Gastrocnemius medialis (tissue), 4 donors: Measurements from ENCODE around the gene PHF1. TPM values are rescaled to one million over a fixed set of nuclear protein-coding genes. Genes with fewer than 3 reads are reported as not detected.

Experiments
- ATAC-seq, 2 donors: fragments of 150-250 bp; one replicate each; pipeline ENCODE4 v1.9.1; 2016
- DNase-seq, 2 donors: peaks; one replicate each; pipeline ENCODE4 v3.0.0-alpha.2; 2019
- H3K27ac ChIP-seq, 4 donors: fragments of 200-600 bp; sonication (generic); 1 replicate in 1 of 4; 2 replicates in 3 of 4; pipeline ENCODE4 v1.5.1; 2016 to 2018; ENCODE audit warnings: mild to moderate bottlenecking in 2 of 4, moderate library complexity in 1 of 4
- H3K27me3 ChIP-seq, 3 donors: fragments of 200-600 bp; sonication (generic) in 2 of 3; 1 replicate in 1 of 3; 2 replicates in 2 of 3; pipeline versions ENCODE4 v1.5.1 to v1.6.0; 2016 to 2019; ENCODE audit warnings: mild to moderate bottlenecking in 1 of 3, moderate library complexity in 1 of 3
- H3K36me3 ChIP-seq, 2 donors: fragments of 200-600 bp; sonication (generic) in 1 of 2; one replicate each; pipeline ENCODE4 v1.5.1; 2017 to 2018
- H3K4me1 ChIP-seq, 2 donors: fragments of 200-600 bp; sonication (generic) in 1 of 2; one replicate each; pipeline ENCODE4 v1.5.1; 2016 to 2017; ENCODE audit warnings: mild to moderate bottlenecking in 2 of 2
- H3K4me3 ChIP-seq, 4 donors: fragments of 200-600 bp; sonication (generic) in 3 of 4; 1 replicate in 1 of 4; 2 replicates in 3 of 4; pipeline ENCODE4 v1.5.1; 2016 to 2019; ENCODE audit warnings: mild to moderate bottlenecking in 2 of 4
- H3K9me3 ChIP-seq, 3 donors: fragments of 200-600 bp; sonication (generic) in 2 of 3; 1 replicate in 1 of 3; 2 replicates in 2 of 3; pipeline ENCODE4 v1.5.1; 2016 to 2019
- CTCF ChIP-seq, 5 experiments: fragments of 450-650 bp in 3 of 5; fragments of 200-600 bp in 2 of 5; sonication (generic) in 2 of 5; IDR thresholded peaks in 4 of 5; conservative IDR thresholded peaks in 1 of 5; 1 replicate in 4 of 5; 2 replicates in 1 of 5; pipeline ENCODE4 v1.5.1; 2016 to 2019; ENCODE audit warnings: antibody characterized with exemption in 5 of 5, mild to moderate bottlenecking in 3 of 5, moderate library complexity in 3 of 5
- POLR2A ChIP-seq, 2 donors: fragments of 450-650 bp; IDR thresholded peaks; one replicate each; pipeline ENCODE4 v1.6.1; 2017; ENCODE audit warnings: antibody characterized with exemption in 2 of 2, mild to moderate bottlenecking in 2 of 2, moderate library complexity in 2 of 2
- in situ Hi-C, 4 donors: fragments of 200-750 bp; cut with MboI; loops; one replicate each; pipeline versions ENCODE4 v1.15.0 to v1.8.0; 2017; ENCODE audit warnings: low sequenced_read_pairs in 4 of 4
- intact Hi-C: fragments of 100-400 bp; cut with DNase I; formaldehyde crosslinking; loops from one replicate; pipeline ENCODE4 v1.15.1; 2023; ENCODE audit warnings: low total_unique reads
- microRNA-seq, 2 donors: library from miRNA; unstranded; fragments of <30 nt; microRNA quantifications; one replicate each; pipeline ENCODE4, GENCODE V29; 2016; ENCODE audit warnings: borderline replicate concordance in 2 of 2
- total RNA-seq, 4 donors: library from RNA; depleted of rRNA; stranded (reverse); fragments of >200 nt; gene quantifications; one replicate each; pipeline versions ENCODE4 v1.1.0 to v1.2.3, GENCODE V29; 2016

Gene PHF1
- total RNA-seq, 4 donors from 2014 or later, result 53.5 to 65.8 (median 62.9) TPM

- Histone ChIP-seq H3K4me3 (no peak overlapping the region), H3K27ac (no peak overlapping the region), H3K27me3 (no peaks in the 10 kb centered on the region), H3K4me1 (peaks cover 7 to 9% of the 10 kb centered on the region in 2 donors), H3K9me3 (no peaks in the 10 kb centered on the region), H3K36me3 (peaks cover 0 to 16% of the 10 kb centered on the region in 2 donors)
- ATAC-seq (no peak), DNase-seq (no peak)
- intact Hi-C loops, result loop anchor here (10.0 kb wide), 1 partner anchor 116 kb away; no protein-coding TSS in a partner anchor
- in situ Hi-C loops, result no loop called here
- TF ChIP-seq CTCF (IDR thresholded peaks at IDR 0.05 in 4 of 5, conservative IDR thresholded peaks at IDR 0.05 in 1 of 5), result no peak
- TF ChIP-seq POLR2A (IDR thresholded peaks at IDR 0.05), result no peak
Observed at GRCh38 chr6:33459226-33459625, 48.4 kb downstream of the PHF1 start.

Small RNA genes within 50 kb of the gene (microRNA-seq; reads per million reads assigned to microRNA genes)
- 0 reads per million in 2 donors for gene MIR5004

Other genes starting within 250 kb of the PHF1 start
- gene COL11A2, start 218.5 kb upstream of the PHF1 start, total RNA-seq, result under 1 TPM; 0.31 to 0.92 (median 0.47) TPM
- 10 to 100 TPM; 20.8 to 38.4 (median 24.6) TPM for gene RXRB, start 210.3 kb upstream of the PHF1 start, total RNA-seq
- 10 to 100 TPM; 21.9 to 45.4 (median 26.2) TPM for gene SLC39A7, start 210.1 kb upstream of the PHF1 start, total RNA-seq
- gene HSD17B8, start 206.4 kb upstream of the PHF1 start, total RNA-seq, result 10 to 100 TPM in 3 of 4 donors, 1 to 10 TPM in 1; 7.9 to 28.3 (median 14.3) TPM
- 10 to 100 TPM in 3 of 4 donors, 1 to 10 TPM in 1; 7.4 to 16.3 (median 12.1) TPM for gene RING1, start 202.5 kb upstream of the PHF1 start, total RNA-seq
- gene VPS52, start 139.1 kb upstream of the PHF1 start, total RNA-seq, result 10 to 100 TPM; 28.7 to 52.8 (median 41.2) TPM
- gene RPS18, start 138.9 kb upstream of the PHF1 start, total RNA-seq, result 1,000 to 10,000 TPM; 1,834 to 2,142 (median 2,010) TPM
- gene B3GALT4, start 133.9 kb upstream of the PHF1 start, total RNA-seq, result 1 to 10 TPM; 1.0 to 2.0 (median 1.7) TPM
- 10 to 100 TPM; 34.5 to 57.3 (median 49.1) TPM for gene WDR46, start 121.8 kb upstream of the PHF1 start, total RNA-seq
- 100 to 1,000 TPM in 1 of 4 donors, 10 to 100 TPM in 3; 49.9 to 106 (median 76.8) TPM for gene PFDN6, start 121.4 kb upstream of the PHF1 start, total RNA-seq
- gene RGL2, start 112.1 kb upstream of the PHF1 start, total RNA-seq, result 10 to 100 TPM; 39.8 to 52.3 (median 40.8) TPM
- 10 to 100 TPM; 15.9 to 42.4 (median 36.5) TPM for gene TAPBP, start 96.9 kb upstream of the PHF1 start, total RNA-seq
- 10 to 100 TPM in 3 of 4 donors, 1 to 10 TPM in 1; 9.0 to 19.3 (median 16.3) TPM for gene ZBTB22, start 93.3 kb upstream of the PHF1 start, total RNA-seq
- 10 to 100 TPM; 37.2 to 76.0 (median 59.8) TPM for gene DAXX, start 88.1 kb upstream of the PHF1 start, total RNA-seq
- gene KIFC1, start 19.2 kb upstream of the PHF1 start, total RNA-seq, result 1 to 10 TPM in 1 of 4 donors, under 1 TPM in 1, not detected in 2; 0.64 to 1.4 TPM
- 100 to 1,000 TPM in 2 of 4 donors, 10 to 100 TPM in 2; 69.9 to 119 (median 93.2) TPM for gene CUTA, start 7.1 kb downstream of the PHF1 start, total RNA-seq
- 1 to 10 TPM in 3 of 4 donors, under 1 TPM in 1; 0.71 to 2.3 (median 1.3) TPM for gene SYNGAP1, start 9.1 kb downstream of the PHF1 start, total RNA-seq
- 1 to 10 TPM in 2 of 4 donors, under 1 TPM in 2; 0.82 to 2.2 (median 1.2) TPM for gene ZBTB9, start 43.6 kb downstream of the PHF1 start, total RNA-seq
- gene BAK1, start 169.3 kb downstream of the PHF1 start, total RNA-seq, result 10 to 100 TPM in 1 of 4 donors, 1 to 10 TPM in 3; 5.8 to 11.7 (median 8.2) TPM
- gene ITPR3, start 210.3 kb downstream of the PHF1 start, total RNA-seq, result 1 to 10 TPM; 1.9 to 6.8 (median 4.2) TPM